GM23248 (cell line): ENCODE results near the gene NLRC5.

Source experiments
- EZH2 ChIP-seq: fragments of 200-600 bp; sonication (generic); IDR thresholded peaks from 2 replicates; pipeline ENCODE4 v1.6.1; 2018; ENCODE audit warnings: antibody characterized with exemption, mild to moderate bottlenecking; ENCODE audit not compliant: insufficient read depth, poor library complexity, severe bottlenecking
- EZH2phosphoT487 ChIP-seq: fragments of 200-600 bp; sonication (generic); IDR thresholded peaks from 2 replicates; pipeline ENCODE4 v1.6.1; 2018; ENCODE audit warnings: antibody characterized with exemption, moderate library complexity, mild to moderate bottlenecking, low read depth; ENCODE audit not compliant: insufficient read depth

GRCh38 chr16:57108432-57108831 lies 119.1 kb downstream of the NLRC5 start:
- TF ChIP-seq EZH2phosphoT487 = no peak
- TF ChIP-seq EZH2 = no peak
